GOT3 (cell line): ENCODE data around the gene LRRC4B.

Experiments
- DNase-seq: peaks from one replicate; lab custom pipeline; 2025; ENCODE audit warnings: mixed read lengths; lab: John Stamatoyannopoulos, UW

LRRC4B gene

DNA sequence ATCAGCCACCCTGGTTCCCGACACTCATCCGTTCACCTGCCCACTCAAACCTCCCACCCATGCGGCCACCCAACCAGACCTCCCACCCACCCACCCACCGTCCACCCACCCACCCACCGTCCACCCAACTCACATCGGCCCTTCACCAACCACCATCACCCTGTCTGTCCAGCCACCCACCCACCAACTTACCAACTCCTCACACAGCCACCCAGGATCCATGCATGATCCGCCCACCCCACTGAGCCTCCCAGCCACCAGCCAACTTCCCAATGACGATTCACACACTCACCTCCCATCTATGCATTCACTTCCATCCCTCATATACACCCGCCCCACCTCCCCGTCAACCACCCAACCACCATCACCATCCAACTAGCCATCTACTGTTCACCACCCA lies 61.5 kb downstream of the LRRC4B start:
- DNase-seq: no peak

- DNase-seq: no peak
These were observed 62.2 kb downstream of the LRRC4B start for GRCh38 chr19:50505856-50506611.

GRCh38 chr19:50501568-50502475 lies 66.4 kb downstream of the LRRC4B start:
- DNase-seq: no peak

GRCh38 chr19:50501186-50501567 lies 67.1 kb downstream of the LRRC4B start:
- DNase-seq: no peak

- DNase-seq: no peak
These were observed 67.5 kb downstream of the LRRC4B start for GRCh38 chr19:50500753-50501151.

DNA sequence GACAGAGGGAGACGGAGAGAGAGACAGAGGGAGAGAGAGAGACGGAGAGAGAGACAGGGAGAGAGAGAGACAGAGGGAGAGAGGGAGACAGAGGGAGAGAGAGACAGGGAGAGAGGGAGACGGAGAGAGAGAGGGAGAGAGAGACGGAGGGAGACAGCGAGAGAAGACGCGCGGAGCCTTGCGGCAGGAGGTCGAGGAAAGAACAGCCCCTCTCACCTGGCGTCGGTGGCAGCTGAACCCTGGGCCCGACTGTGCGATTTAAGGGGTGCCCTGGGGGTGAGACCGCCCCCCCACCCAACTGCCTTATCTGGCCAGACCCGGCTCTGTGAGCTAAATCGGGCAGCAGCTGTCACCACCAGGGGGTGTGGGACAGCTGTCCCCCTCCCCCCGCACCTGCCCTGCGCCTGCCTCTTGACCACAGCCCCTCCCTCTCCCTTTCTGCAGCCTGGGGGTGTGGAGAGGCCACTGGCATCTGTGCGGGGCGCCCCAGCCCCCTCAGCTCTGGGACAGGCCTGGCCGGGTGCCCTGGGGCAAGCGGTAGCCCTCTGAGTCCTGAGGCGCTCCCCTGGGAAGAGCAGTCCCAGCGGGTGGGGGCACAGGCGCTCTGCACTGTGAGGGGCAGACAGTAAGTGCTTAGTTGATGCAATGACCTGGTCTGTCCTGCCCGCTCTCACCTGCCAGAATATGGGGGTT lies 68.0 kb downstream of the LRRC4B start:
- no peak for DNase-seq

DNA sequence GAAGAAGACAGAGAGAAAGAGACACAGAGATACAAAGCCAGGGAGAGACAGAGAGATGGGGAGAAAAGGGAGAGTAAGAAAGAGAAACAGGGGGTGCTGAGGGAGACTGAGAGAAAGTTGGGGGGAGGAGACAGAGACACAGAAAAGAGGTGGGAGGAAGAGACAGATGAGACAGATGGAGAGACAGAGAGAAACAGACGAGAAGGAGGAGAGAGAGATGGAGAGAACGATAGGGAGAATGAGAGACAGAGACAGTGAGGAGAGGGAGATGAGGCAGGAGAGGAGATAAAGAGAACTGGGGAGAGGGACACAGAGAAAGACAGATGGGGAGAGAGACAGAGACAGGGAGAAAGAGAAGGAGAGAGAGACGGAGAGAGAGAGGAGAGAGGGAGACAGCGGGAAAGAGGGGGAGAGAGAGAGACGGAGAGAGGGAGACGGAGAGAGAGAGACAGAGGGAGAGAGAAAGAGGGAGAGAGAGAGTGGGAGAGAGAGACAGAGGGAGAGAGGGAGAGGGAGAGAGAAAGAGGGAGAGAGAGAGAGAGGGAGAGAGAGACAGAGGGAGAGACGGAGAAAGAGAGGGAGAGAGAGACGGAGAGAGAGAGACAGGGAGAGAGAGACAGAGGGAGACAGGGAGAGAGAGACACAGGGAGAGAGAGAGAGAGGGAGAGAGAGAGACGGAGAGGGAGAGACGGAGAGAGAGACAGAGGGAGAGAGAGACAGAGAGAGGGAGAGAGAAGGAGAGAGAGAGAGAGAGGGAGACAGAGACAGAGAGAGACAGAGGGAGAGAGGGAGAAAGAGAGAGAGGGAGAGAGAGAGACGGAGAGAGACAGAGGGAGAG lies 69.8 kb downstream of the LRRC4B start:
- no peak for DNase-seq

DNA sequence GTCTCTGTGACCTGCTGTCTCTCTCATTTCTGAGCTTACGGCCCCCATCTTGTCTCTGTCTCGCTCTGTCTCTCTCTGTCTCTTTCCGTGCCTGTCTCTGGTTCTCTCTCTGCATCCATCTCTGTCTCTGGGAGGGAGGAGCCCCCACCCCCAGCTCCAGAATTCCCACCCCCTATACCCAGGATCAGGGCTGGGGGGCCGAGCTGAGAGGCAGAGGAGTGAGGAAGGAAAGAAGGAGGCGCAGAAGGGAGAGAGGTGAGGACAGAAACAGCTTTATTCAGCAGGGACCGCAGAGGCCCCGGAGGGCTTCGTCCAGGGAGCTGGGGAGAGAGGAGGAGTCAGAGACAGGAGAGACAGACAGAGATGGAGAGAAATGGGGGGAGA lies 71.2 kb downstream of the LRRC4B start:
- no peak for DNase-seq

DNA sequence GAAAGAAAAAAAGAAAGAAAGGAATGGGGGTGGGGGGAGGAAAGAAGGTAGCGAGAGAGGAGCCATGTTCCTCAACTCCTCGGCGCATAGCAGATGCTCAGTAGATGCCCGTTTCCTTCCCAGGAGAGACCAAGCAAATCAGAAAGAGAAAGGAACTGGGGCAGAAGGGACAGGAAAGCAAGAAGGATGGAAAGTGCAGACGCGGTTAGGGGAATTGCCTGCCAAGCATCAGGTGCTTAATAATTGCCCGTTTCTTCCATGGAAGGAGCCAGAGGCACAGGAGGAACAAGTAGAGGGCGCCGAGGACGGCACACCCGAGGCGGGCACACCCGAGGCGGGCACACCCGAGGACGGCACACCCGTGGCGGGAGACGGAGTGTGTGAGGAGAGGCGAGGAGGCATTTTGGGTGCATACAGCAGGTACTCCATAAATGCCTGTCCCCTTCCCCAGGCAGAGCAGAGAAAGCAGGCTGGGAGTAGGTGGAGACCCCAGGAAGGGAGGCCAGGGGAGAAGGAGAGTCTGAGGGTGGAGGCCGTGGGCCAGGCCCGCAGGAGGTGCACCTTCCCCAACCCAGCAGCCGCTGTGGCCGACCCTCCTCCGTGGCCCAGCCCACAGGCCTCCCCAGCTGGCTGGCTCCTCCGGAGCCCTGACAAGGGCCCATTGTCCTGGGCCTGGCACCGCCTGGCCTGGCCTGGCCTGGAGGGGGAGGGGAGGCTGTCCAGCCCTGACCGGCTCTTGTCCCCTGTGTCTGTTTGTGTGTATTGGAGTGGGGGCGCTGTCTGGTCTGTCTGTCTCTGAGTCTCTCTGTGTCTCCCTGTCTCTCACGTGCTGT lies 71.8 kb downstream of the LRRC4B start:
- no peak for DNase-seq

GRCh38 chr19:50495020-50495531 lies 73.2 kb downstream of the LRRC4B start:
- DNase-seq: no peak

- DNase-seq: no peak
These were observed 73.8 kb downstream of the LRRC4B start for GRCh38 chr19:50494186-50495019.

DNA sequence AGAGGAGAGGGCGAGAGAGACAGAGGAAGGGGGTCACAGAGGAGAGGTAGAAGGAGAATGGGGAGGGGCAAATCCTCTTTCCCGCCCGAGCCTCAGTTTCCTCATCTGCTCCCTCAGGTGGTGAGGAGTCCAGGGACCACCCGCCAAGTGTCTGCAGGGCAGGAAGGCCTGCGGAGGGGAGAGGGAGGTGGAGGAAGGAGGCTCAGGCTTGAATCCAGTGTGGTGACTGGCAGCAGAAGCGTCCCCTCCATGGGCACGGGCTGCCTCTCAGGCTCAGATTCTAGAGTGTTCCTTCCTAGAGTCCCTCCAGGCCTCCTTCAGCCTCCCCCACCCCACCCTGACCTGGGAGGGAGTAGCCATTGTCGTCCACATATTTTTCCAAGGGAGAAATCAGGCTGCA lies 75.1 kb downstream of the LRRC4B start:
- no peak for DNase-seq

DNA sequence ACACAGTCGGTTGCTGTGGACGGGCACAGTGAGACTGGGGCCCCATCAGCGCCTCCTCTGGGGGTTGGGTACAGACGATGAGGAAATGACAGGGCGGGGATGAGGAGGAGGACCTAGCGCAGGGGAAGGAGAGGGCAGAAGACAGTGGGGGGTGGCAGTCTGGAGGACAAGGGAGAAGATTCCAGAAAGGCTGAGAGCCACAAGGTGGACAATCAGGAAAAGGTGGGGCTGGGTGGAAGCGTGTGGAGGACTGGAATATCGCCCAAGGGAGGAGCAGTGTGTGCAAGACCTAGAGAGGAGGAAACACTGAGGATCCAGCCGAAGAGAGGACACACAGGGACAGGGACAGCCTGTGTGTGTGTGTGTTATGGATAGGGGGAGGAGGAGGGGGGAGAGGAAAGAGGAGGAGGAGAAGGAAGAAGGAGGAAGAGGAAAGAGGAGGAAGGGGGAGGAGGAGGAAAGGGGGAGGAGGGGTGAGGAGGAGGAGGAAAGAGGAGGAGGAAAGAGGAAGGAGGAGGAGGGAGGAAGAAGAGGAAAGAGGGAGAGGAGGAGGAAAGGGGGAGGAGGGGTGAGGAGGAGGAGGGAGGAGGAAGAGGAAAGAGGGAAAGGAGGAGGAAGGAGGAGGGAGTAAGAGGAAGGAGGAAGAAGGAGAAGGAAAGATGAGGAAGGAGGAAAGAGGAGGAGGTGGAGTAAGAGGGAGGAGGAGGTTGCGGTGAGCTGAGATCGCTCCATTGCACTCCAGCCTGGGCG lies 75.8 kb downstream of the LRRC4B start:
- DNase-seq: no peak

- DNase-seq: no peak
These were observed 77.2 kb downstream of the LRRC4B start for GRCh38 chr19:50490991-50491472.

DNA sequence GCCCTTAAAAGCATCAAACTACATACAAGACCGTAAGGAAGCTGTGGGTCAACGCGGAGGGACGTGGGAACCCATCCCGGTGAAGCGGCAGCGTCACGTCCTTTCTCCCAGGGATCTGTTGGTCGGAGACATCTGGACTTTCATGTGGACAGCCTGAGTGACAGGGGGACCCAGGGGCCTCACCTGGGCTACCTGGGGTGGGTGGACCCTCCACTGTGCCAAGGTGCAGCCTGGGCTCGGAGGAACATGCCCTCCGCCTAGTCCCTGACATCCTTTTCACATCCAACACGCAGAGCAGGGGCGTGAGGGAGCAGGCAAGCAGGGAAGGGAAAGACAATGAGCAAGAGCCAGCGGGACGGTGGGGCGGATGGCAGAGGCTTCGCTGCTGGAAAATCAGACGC lies 77.8 kb downstream of the LRRC4B start:
- no peak for DNase-seq

DNA sequence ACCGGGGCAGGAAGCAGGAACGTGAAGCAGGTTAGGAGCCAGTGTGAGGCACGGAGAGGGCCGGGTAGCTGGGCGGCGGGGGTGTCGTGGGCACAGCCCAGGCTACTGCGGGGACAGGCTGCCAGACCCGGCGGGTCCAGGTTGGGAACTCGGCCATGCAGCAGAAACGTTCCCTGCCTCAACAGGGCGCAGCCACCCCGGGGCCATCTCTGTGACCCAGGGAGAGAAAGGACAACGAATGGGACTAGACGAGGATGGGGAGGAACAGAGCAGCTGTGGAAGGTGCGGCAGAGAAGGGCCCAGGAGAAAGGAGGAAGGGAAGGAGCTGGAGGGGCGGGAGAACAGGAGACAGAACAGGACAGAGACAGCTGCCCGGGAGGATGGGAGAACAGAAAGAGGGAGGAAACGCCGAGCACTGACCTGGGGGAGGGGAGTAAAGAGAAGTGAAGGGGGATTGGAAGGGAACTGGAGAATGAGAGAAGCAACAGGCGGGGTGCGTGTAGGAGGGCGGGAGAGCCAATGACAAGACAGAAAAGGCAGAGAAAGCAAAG lies 78.7 kb downstream of the LRRC4B start:
- no peak for DNase-seq

DNA sequence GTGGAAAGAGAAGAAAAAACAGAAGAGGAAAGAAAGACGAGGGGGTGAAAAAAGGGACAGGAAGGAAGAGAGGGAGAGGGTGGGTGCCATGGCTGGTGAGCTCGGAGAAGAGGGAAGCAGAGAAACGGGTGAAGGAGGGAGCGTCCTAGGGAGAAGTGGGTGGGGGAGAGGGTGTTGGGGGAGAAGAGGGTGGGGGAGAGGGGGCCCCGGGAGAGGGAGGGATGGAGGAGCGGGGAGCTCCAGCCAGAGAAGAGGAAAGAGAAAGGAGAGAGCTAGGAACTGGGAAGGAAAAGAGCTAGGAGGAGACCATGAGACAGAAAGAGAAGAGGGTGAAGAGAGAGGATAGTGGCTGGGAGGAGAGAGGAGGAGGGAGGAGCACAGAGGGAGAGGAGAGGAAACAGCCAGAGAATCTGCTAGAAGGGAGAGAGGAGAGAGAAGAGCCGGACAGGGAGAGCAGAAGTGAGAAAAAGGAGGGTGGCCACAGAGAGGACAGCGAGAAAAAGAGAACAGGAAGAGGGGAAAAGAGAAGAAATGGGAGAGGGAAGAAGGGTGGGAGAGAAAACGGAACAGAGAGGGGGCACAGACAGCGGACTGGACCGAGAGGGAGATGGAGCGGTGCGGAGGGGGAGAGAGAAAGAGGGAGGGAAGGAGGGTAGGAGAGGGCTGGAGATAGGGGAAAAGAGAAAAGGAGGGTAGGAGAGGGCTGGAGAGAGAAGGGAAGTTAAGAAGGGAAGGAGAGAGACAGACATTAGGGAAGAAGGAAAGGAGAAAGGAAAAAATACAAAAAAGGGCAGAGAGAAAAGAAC lies 79.6 kb downstream of the LRRC4B start:
- no peak for DNase-seq
